Ishikawa (cell line): ENCODE data around the gene CAMK2A.

Experiments used
- EGR1 ChIP-seq: IDR thresholded peaks from 2 replicates; pipeline ENCODE4 v1.6.1; 2012
- EP300 ChIP-seq: IDR thresholded peaks from 2 replicates; pipeline ENCODE4 v1.6.1; 2012; ENCODE audit warnings: borderline replicate concordance
- FOXM1 ChIP-seq: IDR thresholded peaks from 2 replicates; pipeline ENCODE4 v1.6.1; 2012; ENCODE audit warnings: low read depth, borderline replicate concordance
- REST ChIP-seq: IDR thresholded peaks from 2 replicates; pipeline ENCODE4 v1.6.1; 2012; ENCODE audit warnings: low read depth, mild to moderate bottlenecking

- TF ChIP-seq EGR1 (no peak), FOXM1 (no peak), EP300 (no peak), REST (no peak)
These were observed 33.5 kb upstream of the CAMK2A start for GRCh38 chr5:150323092-150323491.
